Measurements from ENCODE around the gene ANO10. TPM values are rescaled to one million over a fixed set of nuclear protein-coding genes. Genes with fewer than 3 reads are reported as not detected.
"Not testable (repeated sequence)": the region's sequence is repeated elsewhere in the genome, so short reads cannot be mapped to it uniquely, and the experiment has no call there.

The ANO10 gene
- total RNA-seq, 2 donors from 2014 or later, result 9.6 to 11.3 TPM

- no peak overlapping the region for H3K27ac ChIP-seq
- no peaks in the 10 kb centered on the region for H3K36me3 ChIP-seq
- H3K27me3 ChIP-seq, result no peaks in the 10 kb centered on the region
- no peak for DNase-seq (ENCODE audit: low spot score)
- H3K4me1 ChIP-seq, result no peaks in the 10 kb centered on the region
- H3K9me3 ChIP-seq, result peaks cover 0 to 19% of the 10 kb centered on the region in 2 donors
- TF ChIP-seq CTCF (IDR thresholded peaks at IDR 0.05), result no peak
- no peak overlapping the region for H3K4me3 ChIP-seq
Observed at GRCh38 chr3:43521941-43522340, 99.9 kb downstream of the ANO10 start.

- peaks cover 0 to 19% of the 10 kb centered on the region in 2 donors for H3K9me3 ChIP-seq
- not testable (repeated sequence) for H3K4me1 ChIP-seq; H3K36me3 ChIP-seq; H3K27me3 ChIP-seq; H3K27ac ChIP-seq; DNase-seq (ENCODE audit: low spot score); H3K4me3 ChIP-seq
Observed at GRCh38 chr3:43518515-43518914, 103.3 kb downstream of the ANO10 start.

- Histone ChIP-seq H3K27me3 (no peaks in the 10 kb centered on the region), H3K36me3 (no peaks in the 10 kb centered on the region), H3K27ac (no peak overlapping the region), H3K9me3 (peaks cover 0 to 19% of the 10 kb centered on the region in 2 donors), H3K4me3 (no peak overlapping the region), H3K4me1 (no peaks in the 10 kb centered on the region)
- no peak for TF ChIP-seq CTCF (IDR thresholded peaks at IDR 0.05)
- no peak for DNase-seq (ENCODE audit: low spot score)
Observed at GRCh38 chr3:43515970-43516635, 105.7 kb downstream of the ANO10 start.

- H3K4me3 ChIP-seq, result no peak overlapping the region
- no peak for TF ChIP-seq CTCF (IDR thresholded peaks at IDR 0.05)
- H3K27me3 ChIP-seq, result no peaks in the 10 kb centered on the region
- no peak overlapping the region for H3K27ac ChIP-seq
- no peaks in the 10 kb centered on the region for H3K4me1 ChIP-seq
- no peaks in the 10 kb centered on the region for H3K36me3 ChIP-seq
- DNase-seq (ENCODE audit: low spot score), result no peak
- H3K9me3 ChIP-seq, result peaks cover 0 to 19% of the 10 kb centered on the region in 2 donors
Observed at GRCh38 chr3:43515208-43515917, 106.4 kb downstream of the ANO10 start.

GRCh38 chr3:43512754-43513404 is 108.9 kb downstream of the ANO10 start:
- Histone ChIP-seq H3K4me3 (no peak overlapping the region), H3K27me3 (no peaks in the 10 kb centered on the region), H3K4me1 (no peaks in the 10 kb centered on the region), H3K36me3 (no peaks in the 10 kb centered on the region), H3K27ac (no peak overlapping the region), H3K9me3 (no peaks in the 10 kb centered on the region)
- DNase-seq (ENCODE audit: low spot score), result no peak
- TF ChIP-seq CTCF (IDR thresholded peaks at IDR 0.05), result no peak

- no peaks in the 10 kb centered on the region for H3K4me1 ChIP-seq
- no peak for TF ChIP-seq CTCF (IDR thresholded peaks at IDR 0.05)
- no peak overlapping the region for H3K4me3 ChIP-seq
- H3K9me3 ChIP-seq, result no peaks in the 10 kb centered on the region
- DNase-seq (ENCODE audit: low spot score), result no peak
- no peaks in the 10 kb centered on the region for H3K27me3 ChIP-seq
- H3K27ac ChIP-seq, result no peak overlapping the region
- no peaks in the 10 kb centered on the region for H3K36me3 ChIP-seq
Observed at GRCh38 chr3:43506644-43507043, 115.2 kb downstream of the ANO10 start.
